GM23338 (cell line): ENCODE data around the gene MBD5. TPM values are rescaled to one million over a fixed set of nuclear protein-coding genes. Genes with fewer than 3 reads are reported as not detected.

Experiments
- ATAC-seq: fragments of 200-7000 bp; cut with Tn5 transposase; 3 replicates; pipeline ENCODE4 v1.9.1; 2020
- DNase-seq: peaks from one replicate; pipeline ENCODE4 v3.0.0-alpha.2; 2015; ENCODE audit warnings: low spot score
- H2AFZ ChIP-seq: fragments of 200-600 bp; sonication (generic); 2 replicates; pipeline ENCODE4 v1.8.0; 2016; ENCODE audit warnings: antibody characterized with exemption, mild to moderate bottlenecking, moderate library complexity
- H3F3A ChIP-seq: fragments of 200-600 bp; sonication (generic); replicated peaks from 2 replicates; pipeline ENCODE4 v1.8.0; 2017; ENCODE audit warnings: antibody characterized with exemption, mixed run types, low read depth
- H3K27ac ChIP-seq: fragments of 200-600 bp; sonication (generic); 2 replicates; pipeline ENCODE4 v1.6.1; 2016; ENCODE audit warnings: low read depth
- H3K27me3 ChIP-seq: fragments of 200-600 bp; sonication (generic); 2 replicates; pipeline ENCODE4 v1.8.0; 2016; ENCODE audit warnings: mild to moderate bottlenecking, mixed run types, moderate library complexity; ENCODE audit not compliant: insufficient read depth
- H3K36me3 ChIP-seq: fragments of 200-600 bp; sonication (generic); 2 replicates; pipeline ENCODE4 v1.8.0; 2016; ENCODE audit warnings: mild to moderate bottlenecking; ENCODE audit not compliant: insufficient read depth
- H3K4me1 ChIP-seq: fragments of 200-600 bp; sonication (generic); 2 replicates; pipeline ENCODE4 v1.8.0; 2016; ENCODE audit warnings: mild to moderate bottlenecking, moderate library complexity; ENCODE audit not compliant: insufficient read depth
- H3K4me2 ChIP-seq: fragments of 200-600 bp; sonication (generic); 2 replicates; pipeline ENCODE4 v1.7.1; 2017; ENCODE audit warnings: mixed run types
- H3K4me3 ChIP-seq: fragments of 200-600 bp; sonication (generic); 2 replicates; pipeline ENCODE4 v1.6.1; 2016; ENCODE audit warnings: mixed run types
- H3K79me2 ChIP-seq: fragments of 200-600 bp; sonication (generic); replicated peaks from 2 replicates; pipeline ENCODE4 v1.8.0; 2017; ENCODE audit warnings: mild to moderate bottlenecking; ENCODE audit not compliant: insufficient read depth
- H3K9me2 ChIP-seq: fragments of 200-600 bp; sonication (generic); 2 replicates; pipeline ENCODE4 v1.8.0; 2017; ENCODE audit not compliant: insufficient read depth
- H4K20me1 ChIP-seq: fragments of 200-600 bp; sonication (generic); replicated peaks from 2 replicates; pipeline ENCODE4 v1.8.0; 2017; ENCODE audit warnings: mild to moderate bottlenecking; ENCODE audit not compliant: insufficient read depth
- H3K27ac Mint-ChIP-seq: 2 replicates; pipeline ENCODE4 v1.8.0; 2020; ENCODE audit warnings: inconsistent platforms, mild to moderate bottlenecking, moderate library complexity, mixed read lengths
- H3K27me3 Mint-ChIP-seq: 3 replicates; pipeline ENCODE4 v1.8.0; 2022; ENCODE audit warnings: low read depth, mild to moderate bottlenecking, moderate library complexity, mixed read lengths, inconsistent platforms; ENCODE audit not compliant: insufficient read depth, poor library complexity
- H3K36me3 Mint-ChIP-seq: 3 replicates; pipeline ENCODE4 v1.8.0; 2021; ENCODE audit warnings: low read depth, mild to moderate bottlenecking, inconsistent platforms, moderate library complexity, mixed read lengths
- H3K4me1 Mint-ChIP-seq: 3 replicates; pipeline ENCODE4 v1.8.0; 2020; ENCODE audit warnings: mild to moderate bottlenecking, inconsistent platforms, mixed read lengths
- H3K4me3 Mint-ChIP-seq: 3 replicates; pipeline ENCODE4 v1.8.0; 2021; ENCODE audit warnings: moderate library complexity, mild to moderate bottlenecking, inconsistent platforms, mixed read lengths
- H3K9me3 Mint-ChIP-seq: 3 replicates; pipeline ENCODE4 v1.8.0; 2020; ENCODE audit warnings: moderate library complexity, mild to moderate bottlenecking, inconsistent platforms, mixed read lengths
- CREB1 ChIP-seq: fragments of 250-450 bp; sonication (Bioruptor Pico); IDR thresholded peaks from 2 replicates; pipeline ENCODE4 v1.5.0; 2020; ENCODE audit warnings: low read depth, mild to moderate bottlenecking, moderate library complexity
- CTCF ChIP-seq, 2 experiments: fragments of 200-600 bp in 1 of 2; sonication (generic) in 1 of 2; conservative IDR thresholded peaks; 2 replicates each; pipeline versions ENCODE4 v1.5.1 to v1.6.1; 2016 to 2017; ENCODE audit warnings: antibody characterized with exemption in 2 of 2, low read depth in 2 of 2, mild to moderate bottlenecking in 2 of 2, moderate library complexity in 1 of 2
- ETS1 ChIP-seq: IDR thresholded peaks from 2 replicates; pipeline ENCODE4 v1.6.1; 2016; ENCODE audit warnings: antibody characterized with exemption
- EZH2 ChIP-seq: fragments of 200-600 bp; sonication (generic); IDR thresholded peaks from one replicate; pipeline ENCODE4 v1.8.0; 2017; ENCODE audit warnings: antibody characterized with exemption, mild to moderate bottlenecking, low read depth; ENCODE audit not compliant: unreplicated experiment
- EZH2phosphoT487 ChIP-seq: fragments of 200-600 bp; sonication (generic); IDR thresholded peaks from one replicate; pipeline ENCODE4 v1.8.1; 2018; ENCODE audit warnings: antibody characterized with exemption; ENCODE audit not compliant: unreplicated experiment
- JUNB ChIP-seq: IDR thresholded peaks from one replicate; pipeline ENCODE4 v1.6.1; 2016; ENCODE audit warnings: antibody characterized with exemption; ENCODE audit not compliant: unreplicated experiment
- NANOG ChIP-seq: IDR thresholded peaks from 2 replicates; pipeline ENCODE4 v1.6.1; 2016; ENCODE audit warnings: antibody characterized with exemption, borderline replicate concordance
- POLR2AphosphoS5 ChIP-seq: IDR thresholded peaks from 2 replicates; pipeline ENCODE4 v1.6.1; 2016; ENCODE audit warnings: antibody characterized with exemption, low read depth
- REST ChIP-seq: IDR thresholded peaks from one replicate; pipeline ENCODE4 v1.6.1; 2018; ENCODE audit warnings: antibody characterized with exemption; ENCODE audit not compliant: unreplicated experiment
- STAT1 ChIP-seq: IDR thresholded peaks from one replicate; pipeline ENCODE4 v1.6.1; 2016; ENCODE audit warnings: antibody characterized with exemption; ENCODE audit not compliant: unreplicated experiment
- ZNF114 ChIP-seq: fragments of 250-450 bp; sonication (Bioruptor Pico); IDR thresholded peaks from 2 replicates; pipeline ENCODE4 v1.5.0; 2020; ENCODE audit warnings: mild to moderate bottlenecking, moderate library complexity
- ZNF462 ChIP-seq: fragments of 250-450 bp; sonication (Bioruptor Pico); IDR thresholded peaks from 2 replicates; pipeline ENCODE4 v1.5.0; 2020; ENCODE audit warnings: mild to moderate bottlenecking, moderate library complexity
- polyA plus RNA-seq: library from polyadenylated mRNA; unstranded; fragments of >200 nt; fragmentation: Nextera tagmentation; extraction: Ambion mirVana; gene quantifications from 2 replicates; pipeline ENCODE4 v1.2.1, GENCODE V29; 2016
- total RNA-seq: library from RNA; depleted of rRNA; stranded (reverse); fragments of >200 nt; shearing (Covaris generic); gene quantifications from 2 replicates; pipeline ENCODE4 v1.2.3, GENCODE V29; 2014

MBD5 gene
- total and polyA plus RNA-seq, 2 experiments from 2014 or later = 16.2 to 23.1 TPM

- TF ChIP-seq CTCF (conservative IDR thresholded peaks at IDR 0.05; ENCODE audit: low read depth in 2 of 2) = peak in 1 of 2 experiments; percentile 30; a peak in 1 of 4 replicates
- TF ChIP-seq POLR2AphosphoS5 = no peak
Measured at GRCh38 chr2:148257276-148257675, 236.4 kb downstream of the MBD5 start (continued).

- Histone ChIP-seq H4K20me1 (no peaks in the 10 kb centered on the region), H2AFZ (no peak overlapping the region), H3K79me2 (no peaks in the 10 kb centered on the region), H3K9me2 (peaks cover 15% of the 10 kb centered on the region; the same call in 1 of the 2 replicates), H3K4me1 (no peaks in the 10 kb centered on the region), H3K36me3 (peaks cover 6% of the 10 kb centered on the region; the same call in 1 of the 2 replicates), H3K27ac (no peak overlapping the region), H3K27me3 (no peaks in the 10 kb centered on the region), H3F3A (no peaks in the 10 kb centered on the region), H3K4me2 (no peak overlapping the region), H3K4me3 (no peak overlapping the region)
- Mint-ChIP-seq H3K4me3 (no peak overlapping the region), H3K4me1 (no peaks in the 10 kb centered on the region), H3K36me3 (peaks cover 63% of the 10 kb centered on the region), H3K27ac (no peak overlapping the region), H3K9me3 (peaks cover 49% of the 10 kb centered on the region), H3K27me3 (peaks cover 6% of the 10 kb centered on the region)
- DNase-seq (no peak), ATAC-seq (no peak)
- TF ChIP-seq NANOG (no peak), EZH2phosphoT487 (no peak), ETS1 (no peak), REST (no peak), ZNF114 (CRISPR knock-in tag) (no peak), JUNB (no peak), ZNF462 (CRISPR knock-in tag) (no peak), CREB1 (CRISPR knock-in tag) (no peak), EZH2 (no peak), STAT1 (no peak), POLR2AphosphoS5 (no peak)
Measured at GRCh38 chr2:148258124-148258523, 237.2 kb downstream of the MBD5 start.
